ENCODE data around the gene SMPDL3B. TPM values are rescaled to one million over a fixed set of nuclear protein-coding genes. Genes with fewer than 3 reads are reported as not detected.

The SMPDL3B gene
- total RNA-seq, 2 donors from 2014 or later, result 10.1 to 11.8 TPM

DNA sequence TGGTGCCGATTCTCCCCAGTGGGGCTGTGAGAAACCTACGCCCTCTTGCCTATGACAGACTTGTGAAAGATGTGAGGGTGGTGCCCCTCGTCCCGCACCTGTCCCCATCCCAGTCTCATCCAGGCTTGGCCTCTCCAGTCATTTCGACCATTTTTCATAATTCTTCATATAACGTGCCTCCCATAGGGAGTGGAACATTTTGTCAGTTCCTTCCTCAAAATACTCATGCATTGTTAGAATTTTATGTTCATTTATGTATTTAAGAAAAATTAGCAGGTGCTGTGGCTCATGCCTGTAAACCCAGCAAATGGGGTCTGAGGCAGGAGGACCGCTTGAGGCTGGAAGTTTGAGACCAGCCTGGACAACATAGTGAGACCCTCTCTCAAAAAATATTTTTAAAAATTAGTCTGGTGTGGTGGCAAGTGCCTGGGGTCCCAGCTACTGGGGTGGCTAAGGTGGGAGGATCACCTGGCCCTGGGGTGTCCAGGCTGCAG lies 19.7 kb upstream of the SMPDL3B start:
- no peak for DNase-seq
- Mint-ChIP-seq H3K4me1 (no peaks in the 10 kb centered on the region), H3K27ac (peak overlapping the region; percentile 78), H3K36me3 (ENCODE audit: low read depth) (peaks cover 18% of the 10 kb centered on the region), H3K4me3 (peak overlapping the region; percentile 100), H3K27me3 (ENCODE audit: insufficient read depth) (peaks cover 37% of the 10 kb centered on the region), H3K9me3 (peaks cover 10% of the 10 kb centered on the region)
- Histone ChIP-seq H3K9ac (ENCODE audit: extremely low read depth, low read length, poor library complexity, severe bottlenecking) (no peak overlapping the region), H3K9me3 (ENCODE audit: control insufficient read depth, low read length) (peaks cover 6% of the 10 kb centered on the region), H3K36me3 (ENCODE audit: control insufficient read depth, insufficient read depth, low read length) (peaks cover 23% of the 10 kb centered on the region), H3K4me3 (ENCODE audit: low read length) (peak overlapping the region; percentile 69), H3K27me3 (ENCODE audit: control insufficient read depth, insufficient read depth, low read length, poor library complexity, severe bottlenecking) (peaks cover 26% of the 10 kb centered on the region), H3K27ac (ENCODE audit: low read depth, low read length) (peak overlapping the region; percentile 78), H3K4me1 (ENCODE audit: control insufficient read depth, insufficient read depth, low read length) (no peaks in the 10 kb centered on the region)
- WGBS, 2 experiments (ENCODE audit: insufficient coverage in 1 of 2, insufficient read length in 1 of 2), result 71 to 78% methylated on average over 4 to 7 of the region's 7 CpGs
- TF ChIP-seq, protein P1, sequence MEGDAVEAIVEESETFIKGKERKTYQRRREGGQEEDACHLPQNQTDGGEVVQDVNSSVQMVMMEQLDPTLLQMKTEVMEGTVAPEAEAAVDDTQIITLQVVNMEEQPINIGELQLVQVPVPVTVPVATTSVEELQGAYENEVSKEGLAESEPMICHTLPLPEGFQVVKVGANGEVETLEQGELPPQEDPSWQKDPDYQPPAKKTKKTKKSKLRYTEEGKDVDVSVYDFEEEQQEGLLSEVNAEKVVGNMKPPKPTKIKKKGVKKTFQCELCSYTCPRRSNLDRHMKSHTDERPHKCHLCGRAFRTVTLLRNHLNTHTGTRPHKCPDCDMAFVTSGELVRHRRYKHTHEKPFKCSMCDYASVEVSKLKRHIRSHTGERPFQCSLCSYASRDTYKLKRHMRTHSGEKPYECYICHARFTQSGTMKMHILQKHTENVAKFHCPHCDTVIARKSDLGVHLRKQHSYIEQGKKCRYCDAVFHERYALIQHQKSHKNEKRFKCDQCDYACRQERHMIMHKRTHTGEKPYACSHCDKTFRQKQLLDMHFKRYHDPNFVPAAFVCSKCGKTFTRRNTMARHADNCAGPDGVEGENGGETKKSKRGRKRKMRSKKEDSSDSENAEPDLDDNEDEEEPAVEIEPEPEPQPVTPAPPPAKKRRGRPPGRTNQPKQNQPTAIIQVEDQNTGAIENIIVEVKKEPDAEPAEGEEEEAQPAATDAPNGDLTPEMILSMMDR (conservative IDR thresholded peaks at IDR 0.05), result no peak

DNA sequence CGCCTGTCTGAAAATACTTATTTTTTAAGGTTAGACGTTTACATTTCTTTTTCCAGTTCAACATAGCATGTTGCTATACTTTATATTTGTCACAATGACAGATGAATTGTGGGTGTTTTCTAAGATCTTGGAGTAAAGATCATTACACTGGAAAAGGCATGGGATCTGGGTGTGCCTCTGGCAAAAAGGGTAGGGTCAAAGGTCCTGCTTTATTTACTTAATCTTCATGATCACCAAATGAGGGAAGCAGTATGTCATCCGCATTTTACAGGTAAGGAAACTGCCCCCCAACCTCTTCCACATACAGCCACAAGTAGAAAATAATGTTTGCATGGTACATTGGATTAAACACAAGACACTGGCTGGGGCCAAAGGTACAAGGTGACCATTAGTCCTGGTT lies 12.5 kb upstream of the SMPDL3B start:
- Histone ChIP-seq H3K9me3 (ENCODE audit: control insufficient read depth, low read length) (no peaks in the 10 kb centered on the region), H3K27ac (ENCODE audit: low read depth, low read length) (no peak overlapping the region), H3K4me1 (ENCODE audit: control insufficient read depth, insufficient read depth, low read length) (no peaks in the 10 kb centered on the region), H3K9ac (ENCODE audit: extremely low read depth, low read length, poor library complexity, severe bottlenecking) (no peak overlapping the region), H3K36me3 (ENCODE audit: control insufficient read depth, insufficient read depth, low read length) (no peaks in the 10 kb centered on the region), H3K27me3 (ENCODE audit: control insufficient read depth, insufficient read depth, low read length, poor library complexity, severe bottlenecking) (peaks cover 15% of the 10 kb centered on the region), H3K4me3 (ENCODE audit: low read length) (no peak overlapping the region)
- H3K27ac Mint-ChIP-seq, result no peak overlapping the region
- no peaks in the 10 kb centered on the region for H3K9me3 Mint-ChIP-seq
- DNase-seq, result no peak
- H3K4me1 Mint-ChIP-seq, result no peaks in the 10 kb centered on the region
- no peaks in the 10 kb centered on the region for H3K36me3 Mint-ChIP-seq (ENCODE audit: low read depth)
- peaks cover 15% of the 10 kb centered on the region for H3K27me3 Mint-ChIP-seq (ENCODE audit: insufficient read depth)
- H3K4me3 Mint-ChIP-seq, result no peak overlapping the region
- 93% methylated on average over 3 of the region's 3 CpGs; no CpG with 5 or more reads in 1 of the 2 experiments for WGBS, 2 experiments (ENCODE audit: insufficient coverage in 1 of 2, insufficient read length in 1 of 2)
- TF ChIP-seq, protein P1 (conservative IDR thresholded peaks at IDR 0.05), result no peak

DNA sequence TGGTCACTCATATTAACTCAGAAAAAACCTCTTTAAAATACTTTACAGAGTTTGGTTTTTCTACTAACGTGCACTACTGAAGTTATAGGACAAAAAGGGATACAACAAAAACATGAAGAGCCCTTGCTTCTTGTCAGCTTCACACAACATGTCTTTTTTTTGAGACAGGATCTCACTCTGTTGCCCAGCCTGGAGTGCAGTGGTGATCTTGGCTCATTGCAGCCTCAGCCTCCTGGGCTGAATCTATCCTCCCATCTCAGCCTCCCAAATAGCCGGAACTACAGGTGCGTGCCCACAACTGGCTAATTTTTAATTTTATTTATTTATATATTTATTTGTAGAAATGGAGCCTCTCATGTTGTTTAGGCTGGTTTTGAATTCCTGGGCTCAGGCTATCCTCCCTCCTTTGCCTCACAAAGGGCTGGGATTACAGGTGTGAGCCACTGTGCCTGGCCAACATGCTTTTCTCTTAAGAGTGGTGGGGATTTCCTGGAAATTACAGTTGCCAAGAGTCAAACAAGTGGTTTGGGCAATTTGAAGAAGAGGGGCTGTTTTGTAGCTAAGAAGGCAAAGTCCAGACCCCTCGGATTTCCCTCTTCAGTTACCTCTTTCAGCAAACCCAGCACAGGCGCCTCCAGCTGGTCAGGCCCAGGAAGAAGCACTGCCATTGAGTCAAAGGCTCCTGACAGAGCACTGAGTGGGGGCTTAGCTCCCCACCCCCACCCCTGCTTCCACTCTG lies 6.4 kb upstream of the SMPDL3B start:
- Histone ChIP-seq H3K4me1 (ENCODE audit: control insufficient read depth, insufficient read depth, low read length) (no peaks in the 10 kb centered on the region), H3K9ac (ENCODE audit: extremely low read depth, low read length, poor library complexity, severe bottlenecking) (no peak overlapping the region), H3K9me3 (ENCODE audit: control insufficient read depth, low read length) (no peaks in the 10 kb centered on the region), H3K4me3 (ENCODE audit: low read length) (no peak overlapping the region), H3K27ac (ENCODE audit: low read depth, low read length) (no peak overlapping the region), H3K36me3 (ENCODE audit: control insufficient read depth, insufficient read depth, low read length) (no peaks in the 10 kb centered on the region), H3K27me3 (ENCODE audit: control insufficient read depth, insufficient read depth, low read length, poor library complexity, severe bottlenecking) (no peaks in the 10 kb centered on the region)
- Mint-ChIP-seq H3K36me3 (ENCODE audit: low read depth) (no peaks in the 10 kb centered on the region), H3K27me3 (ENCODE audit: insufficient read depth) (no peaks in the 10 kb centered on the region), H3K27ac (no peak overlapping the region), H3K9me3 (no peaks in the 10 kb centered on the region), H3K4me3 (no peak overlapping the region), H3K4me1 (peaks cover 4% of the 10 kb centered on the region)
- 86 to 100% methylated on average over 1 to 3 of the region's 5 CpGs for WGBS, 2 experiments (ENCODE audit: insufficient coverage in 1 of 2, insufficient read length in 1 of 2)
- TF ChIP-seq, protein P1 (conservative IDR thresholded peaks at IDR 0.05), result peak; percentile 51
- no peak for DNase-seq

All from endodermal cell (in vitro differentiated cells).